Activated B cell treated with CpG ODN at 0.5 μM for 24 hours (primary cell): ENCODE data around the gene ADAMTS7. TPM values are rescaled to one million over a fixed set of nuclear protein-coding genes. Genes with fewer than 3 reads are reported as not detected.

ENCODE experiments used
- ATAC-seq: fragments of 200-7000 bp; cut with Tn5 transposase; one replicate; pipeline ENCODE4 v1.10.0; 2021; ENCODE audit warnings: low read depth, mild to moderate bottlenecking, moderate library complexity
- CTCF ChIA-PET: fragments of 350-600 bp; sonication (Branson Sonifier 250); formaldehyde crosslinking; loops from one replicate; lab custom pipeline; 2021; ENCODE audit warnings: antibody characterized with exemption; lab: Charles Lee
- POLR2A ChIA-PET: fragments of 350-600 bp; sonication (Branson Sonifier 250); formaldehyde crosslinking; loops from one replicate; lab custom pipeline; 2021; ENCODE audit warnings: antibody characterized with exemption; lab: Charles Lee
- DNase-seq: peaks from one replicate; pipeline ENCODE4 v3.0.0; 2022
- H3K27ac Mint-ChIP-seq: one replicate; pipeline ENCODE4 v1.8.0; 2020; ENCODE audit warnings: mixed read lengths
- H3K27me3 Mint-ChIP-seq: one replicate; pipeline ENCODE4 v1.8.0; 2021; ENCODE audit warnings: mixed read lengths
- H3K36me3 Mint-ChIP-seq: one replicate; pipeline ENCODE4 v1.8.0; 2021; ENCODE audit warnings: low read depth, mixed read lengths
- H3K4me1 Mint-ChIP-seq: one replicate; pipeline ENCODE4 v1.8.0; 2021; ENCODE audit warnings: mixed read lengths
- H3K4me3 Mint-ChIP-seq: one replicate; pipeline ENCODE4 v1.8.0; 2020; ENCODE audit warnings: mild to moderate bottlenecking, mixed read lengths
- H3K9me3 Mint-ChIP-seq: one replicate; pipeline ENCODE4 v1.8.0; 2020; ENCODE audit warnings: mixed read lengths
- CTCF ChIP-seq: fragments of 200-600 bp; IDR thresholded peaks from one replicate; pipeline ENCODE4 v1.8.0; 2022; ENCODE audit warnings: antibody characterized with exemption, mild to moderate bottlenecking
- intact Hi-C: fragments of 100-400 bp; cut with micrococcal nuclease; formaldehyde crosslinking; loops from one replicate; pipeline ENCODE4 v1.15.1; 2024
- total RNA-seq: library from RNA; stranded (reverse); gene quantifications from 2 replicates; pipeline ENCODE4 v1.2.3, GENCODE V29; 2022

Gene ADAMTS7
- total RNA-seq, 1 donor from 2014 or later = 14.1 TPM

GRCh38 chr15:78837543-78837942 is 26.3 kb upstream of the ADAMTS7 start:
- DNase-seq (no peak), ATAC-seq (no peak)
- Mint-ChIP-seq H3K9me3 (no peaks in the 10 kb centered on the region), H3K4me3 (no peak overlapping the region), H3K27ac (no peak overlapping the region), H3K4me1 (peaks cover 10% of the 10 kb centered on the region), H3K27me3 (peaks cover 2% of the 10 kb centered on the region), H3K36me3 (no peaks in the 10 kb centered on the region)
- TF ChIP-seq CTCF = no peak
- intact Hi-C loops = no loop called here
- ChIA-PET POLR2A (interaction anchor here (1.0 kb wide), 1 partner anchor 10 kb away, joined by 6 read pairs; no protein-coding TSS in a partner anchor), CTCF (no interaction called here)

- DNase-seq = no peak
- ChIA-PET CTCF (no interaction called here), POLR2A (interaction anchor here (1.0 kb wide), 1 partner anchor 11 kb away, joined by 6 read pairs; no protein-coding TSS in a partner anchor)
- intact Hi-C loops = no loop called here
- Mint-ChIP-seq H3K9me3 (no peaks in the 10 kb centered on the region), H3K36me3 (no peaks in the 10 kb centered on the region), H3K4me3 (no peak overlapping the region), H3K27me3 (peaks cover 2% of the 10 kb centered on the region), H3K4me1 (peaks cover 8% of the 10 kb centered on the region), H3K27ac (no peak overlapping the region)
- no peak for TF ChIP-seq CTCF
- no peak for ATAC-seq
Observed at GRCh38 chr15:78837131-78837530, 25.9 kb upstream of the ADAMTS7 start.

- intact Hi-C loops = no loop called here
- CTCF ChIA-PET = interaction anchor here (1.2 kb wide), 1 partner anchor 29 kb away, joined by 3 read pairs; no protein-coding TSS in a partner anchor
- Mint-ChIP-seq H3K9me3 (no peaks in the 10 kb centered on the region), H3K27me3 (peaks cover 5% of the 10 kb centered on the region), H3K27ac (no peak overlapping the region), H3K36me3 (no peaks in the 10 kb centered on the region), H3K4me3 (no peak overlapping the region), H3K4me1 (peaks cover 8% of the 10 kb centered on the region)
- ATAC-seq (no peak), DNase-seq (no peak)
- POLR2A ChIA-PET = interaction anchor here (0.6 kb wide), 1 partner anchor 9 kb away, joined by 3 read pairs; no protein-coding TSS in a partner anchor
- no peak for TF ChIP-seq CTCF
Observed at GRCh38 chr15:78836333-78836732, 25.1 kb upstream of the ADAMTS7 start.

- Mint-ChIP-seq H3K4me3 (peak overlapping the region; percentile 86), H3K27ac (no peak overlapping the region), H3K4me1 (peaks cover 8% of the 10 kb centered on the region), H3K36me3 (no peaks in the 10 kb centered on the region), H3K9me3 (no peaks in the 10 kb centered on the region), H3K27me3 (peaks cover 9% of the 10 kb centered on the region)
- ATAC-seq (no peak), DNase-seq (no peak)
- ChIA-PET CTCF (no interaction called here), POLR2A (no interaction called here)
- intact Hi-C loops = no loop called here
- no peak for TF ChIP-seq CTCF
Observed at GRCh38 chr15:78831229-78832207, 20.3 kb upstream of the ADAMTS7 start.
